GM12875 (cell line): ENCODE measurements around the gene MTMR6.

Experiments
- H3K4me3 ChIP-seq: one replicate; pipeline ENCODE4 v1.5.1; 2011; ENCODE audit warnings: low read depth, low read length, control low read depth
- TF ChIP-seq, protein P1 (sequence below): IDR thresholded peaks from 2 replicates; pipeline ENCODE4 v1.5.1; 2011; ENCODE audit warnings: low read depth, mild to moderate bottlenecking, control low read depth, inconsistent platforms, low read length, moderate library complexity, borderline replicate concordance; ENCODE audit not compliant: insufficient read depth

MTMR6 gene

DNA sequence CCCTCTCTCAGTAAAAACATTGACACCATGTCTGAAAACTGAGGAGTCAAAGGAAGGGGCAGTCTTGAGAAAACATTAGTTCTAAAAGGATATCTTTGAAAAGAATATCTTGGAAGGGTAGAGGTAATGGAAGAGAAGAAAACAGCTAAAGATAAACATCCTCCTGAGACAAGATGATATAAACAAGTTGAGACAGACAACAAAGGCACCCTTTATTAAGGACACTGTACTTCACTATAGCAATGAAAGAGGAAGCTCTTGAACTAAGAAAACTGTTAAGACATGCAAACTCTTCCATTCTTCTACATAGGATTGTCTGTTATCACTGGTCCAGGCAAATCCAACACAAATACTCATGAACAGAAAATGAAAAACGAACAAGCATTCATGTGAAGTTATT lies 46.3 kb downstream of the MTMR6 start:
- TF ChIP-seq, protein P1, sequence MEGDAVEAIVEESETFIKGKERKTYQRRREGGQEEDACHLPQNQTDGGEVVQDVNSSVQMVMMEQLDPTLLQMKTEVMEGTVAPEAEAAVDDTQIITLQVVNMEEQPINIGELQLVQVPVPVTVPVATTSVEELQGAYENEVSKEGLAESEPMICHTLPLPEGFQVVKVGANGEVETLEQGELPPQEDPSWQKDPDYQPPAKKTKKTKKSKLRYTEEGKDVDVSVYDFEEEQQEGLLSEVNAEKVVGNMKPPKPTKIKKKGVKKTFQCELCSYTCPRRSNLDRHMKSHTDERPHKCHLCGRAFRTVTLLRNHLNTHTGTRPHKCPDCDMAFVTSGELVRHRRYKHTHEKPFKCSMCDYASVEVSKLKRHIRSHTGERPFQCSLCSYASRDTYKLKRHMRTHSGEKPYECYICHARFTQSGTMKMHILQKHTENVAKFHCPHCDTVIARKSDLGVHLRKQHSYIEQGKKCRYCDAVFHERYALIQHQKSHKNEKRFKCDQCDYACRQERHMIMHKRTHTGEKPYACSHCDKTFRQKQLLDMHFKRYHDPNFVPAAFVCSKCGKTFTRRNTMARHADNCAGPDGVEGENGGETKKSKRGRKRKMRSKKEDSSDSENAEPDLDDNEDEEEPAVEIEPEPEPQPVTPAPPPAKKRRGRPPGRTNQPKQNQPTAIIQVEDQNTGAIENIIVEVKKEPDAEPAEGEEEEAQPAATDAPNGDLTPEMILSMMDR, result no peak
- no peak overlapping the region for H3K4me3 ChIP-seq

DNA sequence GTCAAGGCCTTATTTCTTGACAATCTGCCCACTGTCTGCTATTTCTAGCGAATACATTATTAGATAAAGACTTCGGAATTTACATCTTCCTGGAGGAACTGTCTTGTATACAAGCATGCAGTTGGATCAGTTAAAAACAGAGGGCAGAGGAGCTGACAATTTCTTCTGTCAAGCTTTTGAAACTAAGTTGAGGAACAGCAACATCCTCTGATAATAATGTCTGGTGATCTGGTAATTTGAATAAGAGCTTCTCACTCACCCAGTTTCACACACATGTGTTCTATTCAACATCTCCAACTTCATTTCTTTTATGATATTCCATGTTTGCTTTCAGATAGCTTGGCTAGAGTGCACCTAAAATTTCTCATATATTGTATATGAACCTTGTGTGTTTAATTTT lies 50.2 kb downstream of the MTMR6 start:
- H3K4me3 ChIP-seq, result no peak overlapping the region
- TF ChIP-seq, protein P1, result no peak

DNA sequence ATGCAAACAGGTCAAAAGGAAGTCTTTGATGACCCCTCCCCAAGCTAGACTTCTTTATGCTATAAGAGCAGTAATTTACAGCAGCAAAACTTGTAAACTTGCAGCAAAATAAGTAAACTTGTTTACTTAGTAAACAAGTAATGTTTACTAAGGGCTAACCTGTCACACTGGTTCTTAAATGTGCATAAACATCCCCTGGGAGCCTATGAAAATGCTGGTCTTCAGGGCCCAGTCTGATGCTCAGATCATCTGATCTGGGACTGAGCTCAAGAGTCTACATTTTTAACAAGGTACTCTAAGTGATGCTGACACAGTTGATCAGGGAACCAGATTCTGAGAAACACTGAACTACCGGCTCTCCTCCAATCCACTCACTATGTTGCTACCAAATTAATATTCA lies 53.4 kb downstream of the MTMR6 start:
- TF ChIP-seq, protein P1, result no peak

DNA sequence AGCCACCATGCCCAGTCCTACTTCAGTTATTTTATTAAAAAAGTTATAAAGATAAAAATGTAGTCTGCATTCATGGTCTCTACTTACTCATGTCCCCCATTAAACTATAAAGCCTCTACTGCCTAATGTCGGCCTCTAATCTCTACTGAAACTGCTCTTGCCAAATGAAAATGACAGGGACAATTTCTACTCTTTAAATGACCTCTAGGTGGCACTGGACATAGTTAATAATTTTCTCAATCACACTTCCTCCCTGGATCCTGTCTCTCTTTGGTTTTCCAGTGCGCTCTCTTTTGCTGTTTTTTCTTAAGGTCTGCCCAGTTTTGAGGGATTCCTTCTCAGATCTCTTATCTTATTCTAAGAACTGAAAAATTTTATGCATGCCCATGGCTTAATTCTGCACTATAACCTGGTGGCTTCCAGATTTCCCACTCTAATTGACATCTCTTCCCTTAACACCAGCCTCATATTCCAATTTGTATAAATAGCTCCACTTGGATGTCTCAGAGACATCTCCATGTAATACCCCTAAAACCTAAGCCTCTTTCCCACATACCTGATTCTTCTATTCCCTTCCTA lies 54.3 kb downstream of the MTMR6 start:
- TF ChIP-seq, protein P1, result peak; percentile 17; the same call in 1 of the 2 replicates
- H3K4me3 ChIP-seq, result no peak overlapping the region

More for the DNA sequence above, 53.4 kb downstream of the MTMR6 start:
- H3K4me3 ChIP-seq, result no peak overlapping the region

DNA sequence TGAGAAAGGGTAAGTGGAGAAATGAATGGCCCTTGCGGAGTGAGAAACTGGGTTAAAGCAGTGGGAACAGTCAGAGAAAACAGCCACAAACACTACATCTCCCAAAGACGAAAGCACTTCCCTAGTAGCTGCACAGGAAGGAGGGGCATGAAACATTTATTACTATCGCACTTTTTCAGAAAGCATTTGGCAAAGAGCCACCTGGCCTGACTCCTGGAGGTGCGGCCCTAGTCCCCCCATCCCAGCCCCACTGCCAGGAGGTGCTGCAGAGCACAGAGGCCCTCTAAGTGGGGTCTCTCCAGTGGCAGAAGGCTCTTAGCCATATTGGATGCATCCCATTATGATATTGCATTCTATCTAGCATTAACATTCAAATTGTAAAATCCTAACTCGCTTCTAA lies 55.8 kb downstream of the MTMR6 start:
- TF ChIP-seq, protein P1, result no peak
- H3K4me3 ChIP-seq, result no peak overlapping the region

DNA sequence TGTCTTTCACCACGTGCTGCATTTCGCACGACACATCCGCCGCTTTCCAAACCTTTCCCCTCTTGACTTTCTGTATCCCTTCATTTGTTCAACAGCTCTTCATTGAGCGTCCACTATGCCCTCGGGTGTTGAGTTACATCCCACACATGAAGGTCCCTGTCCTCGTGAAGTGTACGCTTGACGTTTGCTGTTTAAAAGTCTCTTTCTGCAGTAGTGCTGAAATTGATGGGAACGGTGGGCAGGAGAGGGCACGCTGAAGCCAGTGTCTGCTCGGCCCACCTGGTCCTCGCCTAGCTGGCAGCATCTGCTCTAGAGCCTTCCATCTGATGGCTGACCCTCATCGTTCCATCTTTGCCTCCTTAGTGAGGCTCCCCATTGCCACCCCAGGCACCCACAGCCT lies 59.6 kb downstream of the MTMR6 start:
- TF ChIP-seq, protein P1, result no peak
- no peak overlapping the region for H3K4me3 ChIP-seq

DNA sequence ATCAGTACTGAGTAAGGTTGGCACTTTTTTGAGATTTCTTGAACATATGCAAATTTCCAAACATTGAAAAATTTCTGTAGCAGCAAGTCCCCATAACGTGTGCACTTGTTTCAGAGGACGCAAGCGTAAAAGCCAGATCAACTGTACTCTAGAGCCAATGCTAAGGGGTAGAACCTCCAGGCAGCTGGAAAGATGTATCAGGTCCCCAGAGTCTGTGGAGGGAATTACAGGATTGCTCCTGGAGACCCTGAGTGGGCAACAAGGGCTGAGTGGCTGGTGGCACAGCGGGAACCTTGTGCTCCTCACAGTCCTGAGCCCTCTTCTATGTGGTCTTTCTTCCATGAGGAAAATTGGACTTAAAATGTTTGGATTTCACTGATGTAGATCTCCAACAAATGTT lies 61.3 kb downstream of the MTMR6 start:
- H3K4me3 ChIP-seq, result no peak overlapping the region
- TF ChIP-seq, protein P1, result no peak
